Measurements from ENCODE around the gene PTPRE.

PTPRE gene

DNA sequence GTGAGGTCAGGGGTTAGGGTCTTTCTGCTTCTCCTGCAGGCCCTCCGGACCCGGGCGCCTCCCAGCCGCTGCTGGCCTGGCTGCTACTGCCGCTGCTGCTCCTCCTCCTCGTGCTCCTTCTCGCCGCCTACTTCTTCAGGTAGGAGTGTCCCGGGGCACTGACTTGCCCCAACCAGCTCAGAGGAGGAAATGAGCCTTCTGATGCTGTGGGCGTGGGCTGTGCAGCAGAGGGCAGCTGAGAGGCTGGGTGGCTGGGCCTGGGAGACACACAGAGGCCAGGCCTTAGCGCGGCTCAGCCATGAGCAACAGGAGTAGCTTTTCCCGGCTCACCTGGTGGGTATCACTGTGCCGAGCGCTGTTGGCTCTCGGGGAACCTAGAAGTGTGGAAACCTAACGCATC is 140.4 kb downstream of the PTPRE start:
- TF ChIP-seq ZFHX2 (tag by site-specific recombination; conservative IDR thresholded peaks at IDR 0.05) = peak; percentile 90
- no peak for TF ChIP-seq ZNF416 (tag by site-specific recombination; IDR thresholded peaks at IDR 0.05)
- no peak for TF ChIP-seq ZNF596 (tag by site-specific recombination; IDR thresholded peaks at IDR 0.05)
- peak; percentile 48 for TF ChIP-seq SP2 (tag by site-specific recombination; IDR thresholded peaks at IDR 0.05)
- TF ChIP-seq ZNF701 (tag by site-specific recombination; IDR thresholded peaks at IDR 0.05) = no peak
- TF ChIP-seq, protein P1, sequence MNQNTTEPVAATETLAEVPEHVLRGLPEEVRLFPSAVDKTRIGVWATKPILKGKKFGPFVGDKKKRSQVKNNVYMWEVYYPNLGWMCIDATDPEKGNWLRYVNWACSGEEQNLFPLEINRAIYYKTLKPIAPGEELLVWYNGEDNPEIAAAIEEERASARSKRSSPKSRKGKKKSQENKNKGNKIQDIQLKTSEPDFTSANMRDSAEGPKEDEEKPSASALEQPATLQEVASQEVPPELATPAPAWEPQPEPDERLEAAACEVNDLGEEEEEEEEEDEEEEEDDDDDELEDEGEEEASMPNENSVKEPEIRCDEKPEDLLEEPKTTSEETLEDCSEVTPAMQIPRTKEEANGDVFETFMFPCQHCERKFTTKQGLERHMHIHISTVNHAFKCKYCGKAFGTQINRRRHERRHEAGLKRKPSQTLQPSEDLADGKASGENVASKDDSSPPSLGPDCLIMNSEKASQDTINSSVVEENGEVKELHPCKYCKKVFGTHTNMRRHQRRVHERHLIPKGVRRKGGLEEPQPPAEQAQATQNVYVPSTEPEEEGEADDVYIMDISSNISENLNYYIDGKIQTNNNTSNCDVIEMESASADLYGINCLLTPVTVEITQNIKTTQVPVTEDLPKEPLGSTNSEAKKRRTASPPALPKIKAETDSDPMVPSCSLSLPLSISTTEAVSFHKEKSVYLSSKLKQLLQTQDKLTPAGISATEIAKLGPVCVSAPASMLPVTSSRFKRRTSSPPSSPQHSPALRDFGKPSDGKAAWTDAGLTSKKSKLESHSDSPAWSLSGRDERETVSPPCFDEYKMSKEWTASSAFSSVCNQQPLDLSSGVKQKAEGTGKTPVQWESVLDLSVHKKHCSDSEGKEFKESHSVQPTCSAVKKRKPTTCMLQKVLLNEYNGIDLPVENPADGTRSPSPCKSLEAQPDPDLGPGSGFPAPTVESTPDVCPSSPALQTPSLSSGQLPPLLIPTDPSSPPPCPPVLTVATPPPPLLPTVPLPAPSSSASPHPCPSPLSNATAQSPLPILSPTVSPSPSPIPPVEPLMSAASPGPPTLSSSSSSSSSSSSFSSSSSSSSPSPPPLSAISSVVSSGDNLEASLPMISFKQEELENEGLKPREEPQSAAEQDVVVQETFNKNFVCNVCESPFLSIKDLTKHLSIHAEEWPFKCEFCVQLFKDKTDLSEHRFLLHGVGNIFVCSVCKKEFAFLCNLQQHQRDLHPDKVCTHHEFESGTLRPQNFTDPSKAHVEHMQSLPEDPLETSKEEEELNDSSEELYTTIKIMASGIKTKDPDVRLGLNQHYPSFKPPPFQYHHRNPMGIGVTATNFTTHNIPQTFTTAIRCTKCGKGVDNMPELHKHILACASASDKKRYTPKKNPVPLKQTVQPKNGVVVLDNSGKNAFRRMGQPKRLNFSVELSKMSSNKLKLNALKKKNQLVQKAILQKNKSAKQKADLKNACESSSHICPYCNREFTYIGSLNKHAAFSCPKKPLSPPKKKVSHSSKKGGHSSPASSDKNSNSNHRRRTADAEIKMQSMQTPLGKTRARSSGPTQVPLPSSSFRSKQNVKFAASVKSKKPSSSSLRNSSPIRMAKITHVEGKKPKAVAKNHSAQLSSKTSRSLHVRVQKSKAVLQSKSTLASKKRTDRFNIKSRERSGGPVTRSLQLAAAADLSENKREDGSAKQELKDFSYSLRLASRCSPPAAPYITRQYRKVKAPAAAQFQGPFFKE (tag by site-specific recombination; IDR thresholded peaks at IDR 0.05; ENCODE audit: borderline replicate concordance) = no peak
- peak; percentile 20; the same call in 1 of the 2 replicates for TF ChIP-seq ZNF394 (tag by site-specific recombination; IDR thresholded peaks at IDR 0.05; ENCODE audit: borderline replicate concordance)
- TF ChIP-seq ZNF140 (tag by site-specific recombination; IDR thresholded peaks at IDR 0.05) = no peak
- TF ChIP-seq REPIN1 (tag by site-specific recombination; IDR thresholded peaks at IDR 0.05; ENCODE audit: low read depth) = no peak
- peak; percentile 95 for TF ChIP-seq EGR2 (tag by site-specific recombination; IDR thresholded peaks at IDR 0.05; ENCODE audit: low read depth)
- TF ChIP-seq GLIS2 (tag by site-specific recombination; IDR thresholded peaks at IDR 0.05) = no peak
- TF ChIP-seq HIC1 (tag by site-specific recombination; IDR thresholded peaks at IDR 0.05) = no peak
- TF ChIP-seq SCRT2 (tag by site-specific recombination; IDR thresholded peaks at IDR 0.05) = peak; percentile 61; the same call in 1 of the 2 replicates
- TF ChIP-seq TRIM28 (IDR thresholded peaks at IDR 0.05; ENCODE audit: borderline replicate concordance, low read length) = no peak
- TF ChIP-seq ZNF704 (tag by site-specific recombination; IDR thresholded peaks at IDR 0.05) = no peak
- no peak for TF ChIP-seq ZNF530 (tag by site-specific recombination; IDR thresholded peaks at IDR 0.05; ENCODE audit: low read depth)
- no peak for TF ChIP-seq SETDB1 (IDR thresholded peaks at IDR 0.05; ENCODE audit: insufficient read length, low read length)
- TF ChIP-seq, protein P2, sequence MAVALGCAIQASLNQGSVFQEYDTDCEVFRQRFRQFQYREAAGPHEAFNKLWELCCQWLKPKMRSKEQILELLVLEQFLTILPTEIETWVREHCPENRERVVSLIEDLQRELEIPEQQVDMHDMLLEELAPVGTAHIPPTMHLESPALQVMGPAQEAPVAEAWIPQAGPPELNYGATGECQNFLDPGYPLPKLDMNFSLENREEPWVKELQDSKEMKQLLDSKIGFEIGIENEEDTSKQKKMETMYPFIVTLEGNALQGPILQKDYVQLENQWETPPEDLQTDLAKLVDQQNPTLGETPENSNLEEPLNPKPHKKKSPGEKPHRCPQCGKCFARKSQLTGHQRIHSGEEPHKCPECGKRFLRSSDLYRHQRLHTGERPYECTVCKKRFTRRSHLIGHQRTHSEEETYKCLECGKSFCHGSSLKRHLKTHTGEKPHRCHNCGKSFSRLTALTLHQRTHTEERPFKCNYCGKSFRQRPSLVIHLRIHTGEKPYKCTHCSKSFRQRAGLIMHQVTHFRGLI (tag by site-specific recombination; IDR thresholded peaks at IDR 0.05) = peak; percentile 48; the same call in 1 of the 2 replicates
- TF ChIP-seq PATZ1 (tag by site-specific recombination; IDR thresholded peaks at IDR 0.05) = no peak
- TF ChIP-seq CTCF (tag by site-specific recombination; IDR thresholded peaks at IDR 0.05) = no peak
- no peak for TF ChIP-seq ZNF677 (tag by site-specific recombination; IDR thresholded peaks at IDR 0.05)
- TF ChIP-seq SALL2 (tag by site-specific recombination; IDR thresholded peaks at IDR 0.05; ENCODE audit: borderline replicate concordance) = no peak
- CTCF ChIA-PET = interaction anchor here (0.9 to 4.9 kb wide), 4 partner anchors 12 to 332 kb away, joined by 3 to 35 read pairs (median 8); no protein-coding TSS in a partner anchor
- H3K36me3 ChIP-seq (ENCODE audit: control insufficient read depth in 2 of 2, insufficient read depth in 1 of 2, low read length in 2 of 2) = peaks cover 0 to 8% of the 10 kb centered on the region in 2 experiments; a peak in 1 of 3 replicates
- H3K9me3 ChIP-seq (ENCODE audit: control insufficient read depth, insufficient read depth, low read depth, low read length) = no peaks in the 10 kb centered on the region
- no peak overlapping the region; the same call in 1 of the 2 replicates for H3K27ac ChIP-seq (ENCODE audit: extremely low read depth, low read depth, low read length)
- POLR2A ChIA-PET = interaction anchor here (0.7 to 1.1 kb wide), 2 partner anchors 15 to 38 kb away, joined by 3 read pairs; no protein-coding TSS in a partner anchor
- H3K4me3 ChIP-seq (ENCODE audit: low read depth, low read length) = peak overlapping the region; percentile 25
- peaks cover 3% of the 10 kb centered on the region for H3K4me1 ChIP-seq (ENCODE audit: control insufficient read depth, insufficient read depth, low read length)
